Central memory CD4-positive, alpha-beta T cell (primary cell): ENCODE data around the gene FAM200A.
"Not testable (repeated sequence)": the region's sequence is repeated elsewhere in the genome, so short reads cannot be mapped to it uniquely, and the experiment has no call there.

Experiments used
- DNase-seq: peaks from one replicate; pipeline ENCODE4 v3.0.0; 2022

The FAM200A gene

DNA sequence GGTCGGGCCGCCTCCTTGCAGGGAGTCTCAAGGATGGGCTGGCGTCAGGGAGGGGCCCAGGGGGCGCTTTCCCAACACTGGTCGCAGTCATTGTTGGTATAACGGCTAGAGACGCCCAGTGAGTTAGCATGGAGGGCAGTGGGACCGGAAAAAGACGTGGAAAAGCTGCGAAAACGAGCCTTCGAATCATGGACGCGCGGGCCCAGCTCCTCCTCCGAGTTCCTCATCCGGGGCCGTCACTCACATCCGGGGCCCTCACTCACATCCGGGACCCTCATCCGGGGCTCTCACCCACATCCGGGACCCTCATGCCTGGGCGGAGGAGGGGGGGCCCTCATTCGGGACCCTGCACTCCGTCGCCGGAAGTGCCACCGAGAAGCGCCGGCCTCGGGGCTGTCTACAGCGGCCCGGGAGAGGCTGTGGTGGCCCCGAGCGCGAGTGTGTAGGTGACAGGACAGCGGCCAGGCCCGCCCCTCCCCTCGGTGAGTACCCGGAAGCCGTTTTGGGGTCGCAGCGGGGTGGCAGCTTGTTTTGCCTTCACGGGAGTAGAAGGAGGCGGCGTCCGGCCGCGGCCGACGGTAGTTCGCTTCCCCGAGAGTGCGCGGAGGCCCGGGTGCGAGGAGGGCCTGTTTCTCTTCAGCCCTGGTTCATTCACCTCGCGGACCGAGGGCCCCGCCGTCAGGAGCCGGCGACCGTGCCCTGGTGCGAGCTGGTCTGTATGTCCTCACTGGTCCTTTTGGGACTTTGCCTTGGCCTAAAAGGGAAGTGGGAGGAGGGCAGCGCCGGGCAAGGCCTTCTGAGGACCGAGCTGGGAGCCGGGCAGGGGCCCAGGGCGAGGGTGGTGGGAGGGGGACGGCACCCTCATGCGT lies 6.6 kb upstream of the FAM200A start, which contains the start of gene ZNF655:
Gene ZNF655, plus strand, starts transcription at position 337 of the 869 bp plus-strand sequence. CDS start 1,918 bp downstream, outside the sequence.
- peak; percentile 91 for DNase-seq

GRCh38 chr7:99557940-99558305 lies 6.0 kb upstream of the FAM200A start:
- DNase-seq = no peak

DNA sequence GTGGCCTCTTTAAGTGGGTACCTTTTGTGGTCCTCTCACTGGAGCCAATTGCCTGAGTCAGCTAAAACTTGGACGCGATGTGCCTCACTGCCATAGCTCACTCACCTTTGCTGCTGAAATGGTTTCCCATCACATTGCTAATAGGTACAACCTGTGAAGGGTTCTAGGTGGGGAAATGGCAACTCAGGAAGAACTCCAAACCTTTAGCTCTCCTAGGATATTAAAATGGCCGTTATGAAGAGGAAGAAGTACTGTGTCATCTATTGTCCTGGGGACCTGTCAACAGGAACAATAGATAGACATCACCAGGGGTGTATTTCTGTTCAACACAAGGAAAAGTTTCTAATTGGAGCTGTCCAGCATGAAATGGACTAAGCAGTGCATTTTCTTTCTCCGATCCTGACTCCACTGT lies 5.3 kb upstream of the FAM200A start:
- no peak for DNase-seq

- no peak for DNase-seq
These were observed 3.0 kb upstream of the FAM200A start for GRCh38 chr7:99554939-99555338.

DNA sequence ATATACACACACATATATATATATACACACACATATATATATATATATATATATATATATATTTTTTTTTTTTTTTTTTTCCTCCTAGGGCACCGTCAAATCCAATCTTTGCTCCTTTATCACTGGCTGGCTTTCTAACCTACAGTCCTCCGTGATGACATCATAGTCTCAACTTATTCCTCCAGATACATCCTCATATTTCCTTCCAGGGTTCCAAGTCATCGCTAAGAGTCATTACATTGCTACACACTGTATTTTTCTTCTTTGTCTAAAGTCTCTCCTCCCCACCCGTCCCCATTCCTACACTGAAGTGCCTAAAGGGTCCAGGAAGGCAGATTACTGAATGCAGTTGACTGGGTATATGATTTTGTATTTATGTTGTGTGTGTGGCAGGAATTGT lies 1.1 kb upstream of the FAM200A start:
- no peak for DNase-seq

DNA sequence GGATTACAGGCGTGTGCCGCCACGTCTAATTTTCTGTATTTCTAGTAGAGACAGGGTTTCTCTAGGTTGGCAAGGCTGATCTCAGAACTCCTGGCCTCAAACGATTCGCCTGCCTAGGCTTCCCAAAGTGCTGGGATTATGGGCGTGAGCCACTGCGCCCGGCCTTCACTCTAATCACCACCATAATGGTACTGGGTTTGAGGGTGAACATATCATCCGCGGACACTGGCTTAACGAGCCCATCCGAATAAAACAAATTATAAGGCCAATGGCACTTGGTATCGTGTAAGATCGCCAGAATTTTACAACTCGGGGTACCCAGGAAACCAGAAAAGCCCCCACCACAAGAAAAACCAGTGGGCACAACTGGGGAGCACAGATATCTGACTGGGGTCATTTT lies 580 bp downstream of the FAM200A start:
- DNase-seq = no peak

DNA sequence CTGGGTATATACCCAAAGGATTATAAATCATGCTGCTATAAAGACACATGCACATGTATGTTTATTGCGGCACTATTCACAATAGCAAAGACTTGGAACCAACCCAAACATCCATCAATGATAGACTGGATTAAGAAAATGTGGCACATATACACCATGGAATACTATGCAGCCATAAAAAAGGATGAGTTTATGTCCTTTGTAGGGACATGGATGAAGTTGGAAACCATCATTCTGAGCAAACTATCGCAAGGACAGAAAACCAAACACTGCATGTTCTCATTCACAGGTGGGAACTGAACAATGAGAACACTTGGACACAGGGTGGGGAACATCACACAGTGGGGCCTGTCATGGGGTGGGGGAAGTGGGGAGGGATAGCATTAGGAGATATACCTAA lies 2.4 kb downstream of the FAM200A start:
- not testable (repeated sequence) for DNase-seq

- not testable (repeated sequence) for DNase-seq
These were observed 6.6 kb downstream of the FAM200A start for GRCh38 chr7:99545308-99545707.

DNA sequence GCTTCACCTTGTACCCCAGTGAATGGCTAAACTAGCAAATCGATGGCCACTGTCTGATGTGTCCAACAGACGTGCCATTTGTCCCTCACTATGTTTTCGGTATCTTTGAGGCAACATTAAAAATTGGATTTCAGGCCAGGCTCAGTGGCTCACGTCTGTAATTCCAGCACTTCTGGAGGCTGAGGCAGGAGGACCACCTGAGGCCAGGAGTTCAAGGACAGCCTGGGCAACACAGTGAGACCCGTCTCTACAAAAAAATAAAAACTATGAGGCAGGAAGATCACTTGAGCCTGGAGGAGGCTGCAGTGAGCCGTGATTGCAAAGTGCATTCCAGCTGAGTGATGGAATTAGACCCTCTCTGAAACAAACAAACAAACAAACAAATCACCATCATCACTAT lies 8.0 kb downstream of the FAM200A start:
- no peak for DNase-seq

DNA sequence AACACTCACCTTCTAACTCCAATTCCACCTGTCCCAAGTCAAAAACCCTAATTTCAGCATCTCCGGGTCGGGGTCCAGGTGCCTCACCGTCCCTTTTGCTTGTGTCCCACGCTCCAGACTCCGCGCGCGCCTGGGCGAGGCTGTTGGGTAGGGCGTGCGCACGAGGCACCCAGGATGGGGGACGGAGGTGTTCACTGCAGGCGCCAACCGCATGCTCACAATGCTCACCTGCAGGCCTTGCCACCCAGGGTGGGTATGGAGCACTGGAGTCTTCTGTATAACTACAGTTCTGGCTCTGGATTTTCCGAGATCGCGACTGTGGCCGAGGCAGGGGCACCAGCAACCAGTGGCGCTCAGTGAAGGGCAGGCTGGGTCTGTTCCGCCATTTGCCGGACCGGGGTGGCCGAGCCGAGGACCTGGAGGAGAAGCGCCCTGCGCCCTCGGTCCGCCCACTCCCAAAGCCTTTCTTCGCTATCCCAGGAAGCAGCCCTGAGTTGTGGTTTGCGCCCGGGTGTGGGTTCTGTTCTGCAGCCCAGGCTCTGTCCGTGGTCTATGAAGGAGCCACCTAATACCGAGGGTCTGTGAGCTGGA lies 8.7 kb downstream of the FAM200A start:
- no peak for DNase-seq

- no peak for DNase-seq
These were observed 10.7 kb downstream of the FAM200A start for GRCh38 chr7:99541212-99541611.

DNA sequence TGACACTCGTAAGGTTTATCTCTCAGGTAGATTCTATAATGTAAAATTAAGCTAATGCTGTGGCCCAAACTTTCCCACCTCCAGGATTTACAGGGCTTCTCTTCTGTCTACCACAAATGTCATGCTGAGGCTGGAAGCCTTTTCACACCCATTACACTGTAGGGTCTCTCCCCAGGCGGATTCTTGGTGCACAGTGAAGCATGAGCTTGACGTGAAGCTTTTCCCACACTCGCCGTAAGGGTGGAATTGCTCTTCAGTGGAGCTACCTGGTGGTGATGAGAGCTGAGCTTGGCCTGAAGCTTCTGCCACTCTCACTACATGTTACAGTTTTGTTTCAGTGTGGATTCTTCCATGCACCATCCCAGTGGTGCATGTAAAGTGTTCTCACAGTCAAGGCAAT lies 11.4 kb downstream of the FAM200A start:
- DNase-seq = no peak

- DNase-seq = no peak
These were observed 12.6 kb downstream of the FAM200A start for GRCh38 chr7:99539213-99539811.

GRCh38 chr7:99535667-99536066 lies 16.2 kb downstream of the FAM200A start:
- no peak for DNase-seq

DNA sequence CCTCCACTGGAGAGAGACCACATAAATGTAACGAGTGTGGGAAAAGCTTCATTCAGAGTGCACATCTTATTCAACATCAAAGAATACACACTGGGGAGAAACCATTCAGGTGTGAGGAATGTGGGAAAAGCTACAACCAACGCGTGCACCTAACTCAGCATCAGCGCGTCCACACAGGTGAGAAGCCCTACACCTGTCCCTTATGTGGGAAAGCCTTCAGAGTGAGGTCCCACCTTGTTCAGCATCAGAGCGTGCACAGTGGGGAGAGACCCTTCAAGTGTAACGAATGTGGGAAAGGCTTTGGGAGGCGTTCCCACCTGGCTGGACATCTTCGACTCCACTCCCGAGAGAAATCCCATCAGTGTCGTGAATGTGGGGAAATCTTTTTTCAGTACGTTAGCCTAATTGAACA lies 20.6 kb downstream of the FAM200A start:
- DNase-seq = no peak

GRCh38 chr7:99525713-99526440 lies 26.0 kb downstream of the FAM200A start:
- no peak for DNase-seq

- no peak for DNase-seq
These were observed 30.5 kb downstream of the FAM200A start for GRCh38 chr7:99521399-99521798.

DNA sequence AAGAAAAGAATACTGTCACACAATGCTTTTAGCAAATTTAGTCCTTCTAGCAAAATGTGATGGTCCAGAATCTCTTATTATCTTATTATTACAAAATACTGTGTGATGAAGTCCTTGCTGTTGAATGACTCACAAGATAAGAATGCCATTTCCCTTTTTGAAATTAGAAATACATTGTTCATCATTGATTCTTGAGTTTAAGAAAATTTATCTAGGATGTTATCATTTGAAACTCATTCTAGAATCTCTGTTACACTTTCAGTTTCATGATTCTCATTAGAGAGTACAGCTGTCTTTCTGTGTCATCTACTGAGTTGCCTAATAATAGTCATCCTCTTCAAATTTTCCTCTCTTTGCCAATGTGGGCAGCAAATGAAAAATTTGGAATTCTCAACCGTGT lies 37.9 kb downstream of the FAM200A start:
- no peak for DNase-seq

- DNase-seq = no peak
These were observed 46.6 kb downstream of the FAM200A start for GRCh38 chr7:99505324-99505662.

DNA sequence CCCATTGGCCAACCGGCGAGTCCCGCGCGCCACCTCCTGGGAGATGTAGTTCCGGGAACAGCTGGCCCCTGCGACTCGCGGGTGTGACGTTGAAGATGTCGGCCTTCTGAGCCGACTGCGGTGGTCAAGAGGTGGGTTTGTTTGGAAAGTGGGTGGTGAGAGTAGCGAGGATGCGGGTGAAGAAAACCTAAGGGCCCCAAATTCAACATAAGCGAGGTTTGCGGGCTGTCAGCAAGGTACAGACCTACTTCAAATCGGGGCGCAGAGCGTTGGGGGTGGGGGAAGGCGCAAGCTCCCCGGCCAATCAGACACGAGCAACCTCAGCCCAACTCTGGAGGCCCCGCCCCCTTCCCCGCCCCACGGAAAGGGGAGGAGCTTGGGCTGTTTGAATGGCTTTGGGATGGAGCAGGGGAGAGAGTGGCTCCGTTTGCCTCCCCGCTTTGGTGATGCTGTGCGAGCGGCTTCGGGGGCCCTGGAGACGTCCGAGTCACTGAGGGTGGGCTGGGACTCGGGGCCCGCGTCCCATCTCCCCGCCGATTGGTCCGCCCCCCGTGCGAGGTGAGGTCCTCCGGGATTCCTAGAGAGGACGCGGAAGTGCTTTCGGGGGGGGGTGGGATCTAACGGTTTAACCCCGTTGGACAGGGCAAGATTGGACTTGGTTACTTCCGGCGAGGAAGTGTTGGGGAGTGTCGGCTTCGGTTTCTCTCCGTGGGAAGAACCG lies 47.2 kb downstream of the FAM200A start, which contains the start of gene ZKSCAN5:
Gene ZKSCAN5, plus strand, starts transcription at position 60 of the 721 bp plus-strand sequence. CDS start 1,383 bp downstream, outside the sequence.
- DNase-seq = peak; percentile 95

- no peak for DNase-seq
These were observed 47.7 kb downstream of the FAM200A start for GRCh38 chr7:99504281-99504602.

- DNase-seq = not testable (repeated sequence)
These were observed 50.7 kb downstream of the FAM200A start for GRCh38 chr7:99501236-99501635.

DNA sequence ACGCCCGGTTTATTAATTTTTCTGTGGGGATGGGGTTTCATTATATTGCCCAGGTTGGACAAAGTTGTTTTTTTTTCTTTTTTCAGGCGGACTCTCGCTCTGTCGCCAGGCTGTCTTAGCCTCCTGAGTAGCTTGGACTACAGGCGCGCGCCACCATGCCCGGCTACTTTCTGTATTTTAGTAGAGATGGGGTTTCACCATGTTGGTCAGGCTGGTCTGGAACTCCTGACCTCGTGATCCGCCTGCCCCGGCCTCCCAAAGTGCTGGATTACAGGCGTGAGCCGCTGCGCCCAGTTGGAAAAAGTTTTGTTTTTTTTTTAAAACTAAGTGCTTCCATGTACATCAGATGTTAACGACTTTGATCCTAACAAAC lies 51.3 kb downstream of the FAM200A start:
- DNase-seq = no peak
